Vagina (tissue), 2 donors: ENCODE measurements around the gene ATP8B2. TPM values are rescaled to one million over a fixed set of nuclear protein-coding genes. Genes with fewer than 3 reads are reported as not detected.
"Not testable (repeated sequence)": the region's sequence is repeated elsewhere in the genome, so short reads cannot be mapped to it uniquely, and the experiment has no call there.

Experiments
- DNase-seq, 2 donors: peaks; one replicate each; pipeline ENCODE4 v3.0.0-alpha.2; 2017; ENCODE audit errors: extremely low spot score in 2 of 2
- H3K27ac ChIP-seq: fragments of 200-600 bp; sonication (generic); one replicate; pipeline ENCODE4 v1.5.1; 2019
- H3K27me3 ChIP-seq: fragments of 200-600 bp; sonication (generic); one replicate; pipeline ENCODE4 v1.5.1; 2019
- H3K36me3 ChIP-seq, 2 donors: fragments of 200-600 bp; sonication (generic); one replicate each; pipeline ENCODE4 v1.5.1; 2017 to 2019
- H3K4me1 ChIP-seq: fragments of 200-600 bp; sonication (generic); one replicate; pipeline ENCODE4 v1.5.1; 2019
- H3K4me3 ChIP-seq, 2 donors: fragments of 200-600 bp; sonication (generic); 1 replicate in 1 of 2; 2 replicates in 1 of 2; pipeline ENCODE4 v1.5.1; 2016 to 2019
- H3K9me3 ChIP-seq: fragments of 200-600 bp; sonication (generic); one replicate; pipeline ENCODE4 v1.5.1; 2019
- POLR2A ChIP-seq, 2 donors: fragments of 450-650 bp; IDR thresholded peaks; one replicate each; pipeline ENCODE4 v1.6.1; 2017; ENCODE audit warnings: antibody characterized with exemption in 2 of 2, mild to moderate bottlenecking in 2 of 2, moderate library complexity in 2 of 2
- POLR2AphosphoS5 ChIP-seq, 2 donors: sonication (generic); formaldehyde crosslinking; IDR thresholded peaks; one replicate each; pipeline ENCODE4 v1.9.0; 2017; ENCODE audit warnings: antibody characterized with exemption in 2 of 2, mild to moderate bottlenecking in 2 of 2, low read depth in 1 of 2; ENCODE audit not compliant: insufficient read depth in 1 of 2
- intact Hi-C: fragments of 100-400 bp; cut with DNase I; formaldehyde crosslinking; loops from one replicate; pipeline ENCODE4 v1.15.1; 2023
- total RNA-seq: library from RNA; depleted of rRNA; stranded (reverse); fragments of >200 nt; gene quantifications from one replicate; pipeline ENCODE4 v1.2.3, GENCODE V29; 2016
- TF ChIP-seq, protein P1 (sequence below), 3 experiments: fragments of 450-650 bp in 2 of 3; fragments of 200-600 bp in 1 of 3; sonication (generic) in 1 of 3; IDR thresholded peaks; one replicate each; pipeline ENCODE4 v1.5.1; 2017 to 2019; ENCODE audit warnings: antibody characterized with exemption in 3 of 3, mild to moderate bottlenecking in 2 of 3, moderate library complexity in 2 of 3

The ATP8B2 gene
- total RNA-seq, 1 donor from 2014 or later = 65.1 TPM

GRCh38 chr1:154312229-154313065, 12.9 kb upstream of the ATP8B2 start:
- H3K9me3 ChIP-seq, DNase-seq, H3K4me1 ChIP-seq, H3K4me3 ChIP-seq, intact Hi-C loops, H3K27me3 ChIP-seq, H3K36me3 ChIP-seq, H3K27ac ChIP-seq: not testable (repeated sequence)

DNA sequence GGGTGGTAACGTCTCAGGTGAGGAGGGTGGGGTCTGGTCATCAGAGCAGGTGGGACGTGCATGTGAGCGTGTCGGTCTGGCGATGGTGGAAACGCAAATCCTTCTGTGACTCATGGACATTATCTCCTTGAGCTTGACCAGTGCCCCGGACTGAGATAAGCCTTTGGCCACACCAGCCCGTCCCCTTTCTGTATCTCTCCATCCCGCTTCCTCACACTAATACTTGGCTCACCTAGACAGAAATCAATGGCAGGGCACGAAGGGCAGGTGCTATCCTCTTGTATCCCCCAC, 12.3 kb upstream of the ATP8B2 start:
- intact Hi-C loops = no loop called here
- Histone ChIP-seq H3K27ac (no peak overlapping the region), H3K4me1 (no peaks in the 10 kb centered on the region), H3K9me3 (no peaks in the 10 kb centered on the region), H3K4me3 (no peak overlapping the region), H3K36me3 (no peaks in the 10 kb centered on the region), H3K27me3 (no peaks in the 10 kb centered on the region)
- DNase-seq = no peak
- TF ChIP-seq, protein P1, sequence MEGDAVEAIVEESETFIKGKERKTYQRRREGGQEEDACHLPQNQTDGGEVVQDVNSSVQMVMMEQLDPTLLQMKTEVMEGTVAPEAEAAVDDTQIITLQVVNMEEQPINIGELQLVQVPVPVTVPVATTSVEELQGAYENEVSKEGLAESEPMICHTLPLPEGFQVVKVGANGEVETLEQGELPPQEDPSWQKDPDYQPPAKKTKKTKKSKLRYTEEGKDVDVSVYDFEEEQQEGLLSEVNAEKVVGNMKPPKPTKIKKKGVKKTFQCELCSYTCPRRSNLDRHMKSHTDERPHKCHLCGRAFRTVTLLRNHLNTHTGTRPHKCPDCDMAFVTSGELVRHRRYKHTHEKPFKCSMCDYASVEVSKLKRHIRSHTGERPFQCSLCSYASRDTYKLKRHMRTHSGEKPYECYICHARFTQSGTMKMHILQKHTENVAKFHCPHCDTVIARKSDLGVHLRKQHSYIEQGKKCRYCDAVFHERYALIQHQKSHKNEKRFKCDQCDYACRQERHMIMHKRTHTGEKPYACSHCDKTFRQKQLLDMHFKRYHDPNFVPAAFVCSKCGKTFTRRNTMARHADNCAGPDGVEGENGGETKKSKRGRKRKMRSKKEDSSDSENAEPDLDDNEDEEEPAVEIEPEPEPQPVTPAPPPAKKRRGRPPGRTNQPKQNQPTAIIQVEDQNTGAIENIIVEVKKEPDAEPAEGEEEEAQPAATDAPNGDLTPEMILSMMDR (IDR thresholded peaks at IDR 0.05) = no peak
- TF ChIP-seq POLR2A (IDR thresholded peaks at IDR 0.05) (no peak), POLR2AphosphoS5 (IDR thresholded peaks at IDR 0.05; ENCODE audit: insufficient read depth in 1 of 2, low read depth in 1 of 2) (no peak)

DNA sequence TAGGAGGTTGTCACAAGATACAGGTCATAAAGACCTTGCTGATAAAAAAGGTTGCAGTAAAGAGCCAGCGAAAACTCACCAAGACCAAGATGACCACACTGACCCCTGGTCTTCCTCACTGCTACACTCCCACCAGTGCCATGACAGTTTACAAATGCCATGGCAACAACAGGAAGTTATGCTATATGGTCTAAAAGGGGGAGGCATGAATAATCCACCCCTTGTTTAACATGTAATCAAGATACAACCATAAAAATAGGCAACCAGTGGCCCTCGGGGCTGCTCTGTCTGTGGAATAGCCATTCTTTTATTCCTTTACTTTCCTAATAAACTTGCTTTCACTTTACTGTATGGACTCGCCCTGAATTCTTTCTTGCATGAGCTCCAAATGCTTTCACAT, 11.1 kb upstream of the ATP8B2 start:
- H3K4me3 ChIP-seq, DNase-seq, intact Hi-C loops, H3K27me3 ChIP-seq, H3K9me3 ChIP-seq, H3K27ac ChIP-seq, H3K36me3 ChIP-seq, H3K4me1 ChIP-seq: not testable (repeated sequence)

DNA sequence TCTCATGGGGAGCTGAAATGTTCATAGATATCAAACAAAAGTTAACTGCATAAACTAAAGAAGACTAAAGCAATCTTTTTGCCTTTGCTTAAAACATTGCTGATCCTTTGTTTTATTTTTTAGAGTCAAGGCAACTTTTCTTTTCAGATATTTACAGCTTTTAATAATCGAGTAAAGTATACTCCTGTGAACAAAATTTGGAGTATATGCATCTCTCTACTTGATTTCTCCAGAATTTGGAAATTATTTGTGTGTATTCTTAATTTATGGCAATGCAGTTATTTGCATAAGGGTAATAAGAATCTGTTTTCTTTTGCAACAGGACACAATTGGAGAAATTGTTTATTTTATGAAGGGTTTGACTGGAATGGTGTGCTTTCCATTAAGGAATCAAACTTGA, 8.6 kb upstream of the ATP8B2 start:
- no peak for DNase-seq
- Histone ChIP-seq H3K9me3 (no peaks in the 10 kb centered on the region), H3K27ac (no peak overlapping the region), H3K4me1 (no peaks in the 10 kb centered on the region), H3K36me3 (no peaks in the 10 kb centered on the region), H3K4me3 (no peak overlapping the region), H3K27me3 (no peaks in the 10 kb centered on the region)
- intact Hi-C loops = no loop called here
- no peak for TF ChIP-seq POLR2A (IDR thresholded peaks at IDR 0.05)
- TF ChIP-seq POLR2AphosphoS5 (IDR thresholded peaks at IDR 0.05; ENCODE audit: insufficient read depth in 1 of 2, low read depth in 1 of 2) = no peak
- TF ChIP-seq, protein P1 (IDR thresholded peaks at IDR 0.05) = no peak

- intact Hi-C loops = no loop called here
- no peaks in the 10 kb centered on the region for H3K27me3 ChIP-seq
- no peak for DNase-seq
- H3K36me3 ChIP-seq = no peaks in the 10 kb centered on the region
- H3K4me1 ChIP-seq = no peaks in the 10 kb centered on the region
- H3K9me3 ChIP-seq = no peaks in the 10 kb centered on the region
- no peak overlapping the region for H3K27ac ChIP-seq
- H3K4me3 ChIP-seq = no peak overlapping the region
- no peak for TF ChIP-seq POLR2AphosphoS5 (IDR thresholded peaks at IDR 0.05; ENCODE audit: insufficient read depth in 1 of 2, low read depth in 1 of 2)
- TF ChIP-seq, protein P1 (IDR thresholded peaks at IDR 0.05) = no peak
- TF ChIP-seq POLR2A (IDR thresholded peaks at IDR 0.05) = no peak
Measured at GRCh38 chr1:154318386-154318785, 6.9 kb upstream of the ATP8B2 start.

DNA sequence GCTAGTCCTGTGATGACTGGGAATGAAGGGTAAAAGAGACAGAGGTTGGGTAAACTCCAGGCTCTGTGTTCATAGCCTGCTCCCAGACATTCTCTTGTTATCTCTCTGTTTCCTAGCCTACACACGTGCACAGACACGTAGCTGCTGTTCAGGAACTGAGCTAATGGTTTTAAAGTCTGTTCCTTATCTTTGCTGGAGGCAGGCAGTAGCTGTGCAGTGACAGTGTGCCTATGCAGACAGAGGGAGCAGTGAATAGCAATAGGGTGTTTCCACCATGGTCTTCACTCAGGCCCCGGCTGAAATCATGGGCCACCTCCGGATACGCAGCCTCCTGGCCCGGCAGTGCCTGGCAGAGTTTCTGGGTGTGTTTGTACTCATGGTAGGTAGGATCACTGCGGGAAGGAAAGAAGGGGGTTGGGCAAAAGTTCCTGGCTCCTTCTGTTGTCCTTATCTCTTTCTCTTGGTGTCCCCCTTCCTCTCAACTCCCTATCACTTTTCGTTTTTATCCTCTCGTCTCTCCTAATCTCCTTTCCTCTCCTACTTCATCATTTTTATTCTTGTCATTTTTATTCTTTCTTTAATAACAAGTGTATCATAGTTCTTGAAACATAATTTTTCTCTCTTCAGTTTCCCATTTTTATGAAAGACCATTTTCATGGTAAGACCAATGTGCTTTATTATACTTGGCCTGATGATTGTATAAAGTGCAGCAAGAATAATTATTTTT, 4.3 kb upstream of the ATP8B2 start, which contains the start of gene AQP10:
AQP10 (plus strand) TSS at position 212 of the 727 bp plus-strand sequence; CDS start at position 275, 63 bp downstream.
- Histone ChIP-seq H3K27me3 (no peaks in the 10 kb centered on the region), H3K36me3 (no peaks in the 10 kb centered on the region), H3K4me1 (peaks cover 3% of the 10 kb centered on the region), H3K9me3 (no peaks in the 10 kb centered on the region), H3K27ac (no peak within 1 kb of the TSS), H3K4me3 (no peak within 1 kb of the TSS)
- DNase-seq = no peak
- no peak for TF ChIP-seq POLR2AphosphoS5 (IDR thresholded peaks at IDR 0.05; ENCODE audit: insufficient read depth in 1 of 2, low read depth in 1 of 2)
- TF ChIP-seq, protein P1 (IDR thresholded peaks at IDR 0.05) = no peak
- no peak for TF ChIP-seq POLR2A (IDR thresholded peaks at IDR 0.05)
- intact Hi-C loops = no loop called here

GRCh38 chr1:154321609-154321934, 3.8 kb upstream of the ATP8B2 start:
- H3K36me3 ChIP-seq, H3K4me3 ChIP-seq, H3K27me3 ChIP-seq, DNase-seq, intact Hi-C loops, H3K27ac ChIP-seq, H3K9me3 ChIP-seq, H3K4me1 ChIP-seq: not testable (repeated sequence)
